GM19452 (cell line): ENCODE data around the gene FAM149B1.
"Not testable (repeated sequence)": the region's sequence is repeated elsewhere in the genome, so short reads cannot be mapped to it uniquely, and the experiment has no call there.

Experiments used
- ATAC-seq: cut with Tn5 transposase; IDR thresholded peaks from one replicate; pipeline ENCODE4 v1.9.1; 2021; ENCODE audit not compliant: unreplicated experiment

FAM149B1 gene

DNA sequence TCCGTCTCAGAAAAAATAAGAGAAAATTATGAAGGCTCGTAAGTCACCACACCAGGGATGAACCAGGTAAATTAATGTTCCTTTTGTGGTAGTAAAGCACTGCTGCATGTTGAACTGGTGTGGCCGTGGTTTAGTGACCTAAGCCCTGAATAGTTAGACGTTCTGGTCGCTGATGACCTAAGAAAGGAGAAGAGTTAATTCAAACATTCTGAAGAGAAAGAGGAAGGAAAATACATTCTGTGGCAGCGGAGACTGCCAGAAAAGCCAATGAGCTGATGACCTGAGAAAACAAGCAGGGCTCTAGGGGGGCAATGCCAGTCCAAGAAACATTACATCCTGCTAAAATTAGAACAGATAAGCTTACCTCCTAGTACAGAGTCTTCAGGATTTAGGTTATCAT, 61.6 kb downstream of the FAM149B1 start:
- no peak for ATAC-seq

DNA sequence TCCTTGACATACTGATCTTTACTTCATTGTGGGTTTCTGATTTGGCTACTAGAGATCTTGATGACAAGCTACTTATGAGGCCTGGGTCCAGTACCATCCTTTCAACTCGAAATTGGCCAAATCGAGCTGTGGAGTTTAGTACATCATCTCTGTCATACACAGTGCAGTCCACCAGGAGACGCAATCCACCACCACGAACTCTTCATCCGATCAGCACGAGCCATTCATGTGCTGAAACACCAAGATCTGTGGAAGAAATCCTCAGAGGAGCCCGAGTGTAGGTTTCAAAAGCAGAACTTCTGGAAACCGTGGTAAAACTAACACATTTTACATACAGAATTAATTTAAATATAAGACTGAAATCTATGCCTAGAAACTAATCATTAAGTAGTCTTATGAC, 65.0 kb downstream of the FAM149B1 start:
- no peak for ATAC-seq

DNA sequence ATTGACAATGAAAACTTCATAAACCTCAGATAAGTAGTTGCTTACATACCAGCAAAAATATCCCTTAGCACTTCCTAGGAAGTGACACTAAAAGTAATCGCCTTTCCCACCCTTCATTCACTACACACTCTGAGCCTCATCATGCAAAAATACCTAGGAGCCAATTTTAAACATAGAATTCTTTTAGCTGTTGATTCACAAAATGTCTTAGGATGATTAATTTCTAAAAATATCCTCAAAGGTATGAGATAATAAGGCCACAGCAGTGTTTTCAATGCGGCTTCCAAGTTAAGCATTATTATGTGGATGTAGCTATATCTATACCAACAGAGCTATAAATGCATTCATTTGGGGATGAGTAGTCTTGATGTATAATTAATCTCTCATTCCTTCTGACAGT, 66.0 kb downstream of the FAM149B1 start:
- no peak for ATAC-seq

DNA sequence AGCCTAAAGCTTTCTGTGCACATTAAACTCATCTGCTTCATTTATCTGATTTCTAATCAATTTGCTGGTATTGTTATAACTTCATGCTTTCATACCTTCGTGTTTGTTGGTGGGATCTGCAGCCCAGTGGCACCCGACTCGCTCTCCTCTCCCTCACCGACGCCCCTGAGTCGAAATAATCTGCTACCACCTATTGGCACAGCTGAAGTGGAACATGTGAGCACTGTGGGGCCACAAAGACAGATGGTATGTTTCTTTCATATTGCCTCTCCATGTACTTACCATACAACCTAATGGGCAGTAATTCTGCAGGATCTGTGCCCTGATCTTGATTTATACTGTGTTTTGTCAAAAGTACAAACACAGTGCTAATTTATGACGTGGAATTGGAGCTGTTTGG, 66.8 kb downstream of the FAM149B1 start:
- ATAC-seq = no peak

DNA sequence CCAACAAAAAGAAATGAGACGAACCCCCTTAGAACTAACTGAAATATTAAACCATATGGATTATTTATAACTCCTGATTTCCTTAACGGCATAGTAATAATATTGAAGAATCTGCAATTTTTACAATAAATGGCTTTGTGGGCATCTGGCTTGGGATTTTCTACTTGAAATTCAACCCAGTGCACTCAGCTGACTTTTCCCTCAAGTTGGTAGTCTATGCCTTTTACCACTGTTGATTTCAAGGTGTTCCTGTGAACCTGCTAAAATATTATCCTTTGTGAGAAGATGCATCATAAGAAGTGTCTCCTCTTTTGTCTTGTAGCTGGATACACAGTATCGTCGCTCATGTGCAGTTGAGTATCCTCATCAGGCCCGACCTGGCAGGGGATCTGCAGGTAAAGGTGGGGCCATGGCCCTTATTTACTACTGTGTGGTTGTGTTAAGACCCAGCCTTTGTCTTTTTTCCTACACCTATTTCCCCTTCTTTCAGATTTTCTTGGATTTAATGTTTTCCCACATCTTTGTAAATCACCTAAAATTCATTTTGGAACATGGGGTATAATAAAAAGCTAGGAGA, 71.2 kb downstream of the FAM149B1 start:
- no peak for ATAC-seq

DNA sequence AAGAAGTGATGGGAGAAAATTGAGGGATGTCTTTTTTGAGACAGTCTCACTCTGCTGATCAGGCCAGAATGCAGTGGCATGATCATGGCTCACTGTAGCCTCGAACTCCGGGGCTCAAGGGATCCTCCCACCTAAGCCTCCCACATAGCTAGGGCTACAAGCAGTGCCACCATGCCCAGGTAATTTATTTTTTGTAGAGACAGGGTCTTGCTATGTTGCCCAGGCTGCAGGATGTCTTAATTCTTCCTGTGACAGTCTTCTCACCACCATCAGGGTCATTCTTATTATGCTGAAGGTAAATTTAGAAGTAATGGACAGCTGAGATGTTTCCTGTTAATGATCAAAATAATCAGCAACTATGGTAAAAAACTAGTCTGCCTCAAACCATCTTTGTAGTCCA, 72.0 kb downstream of the FAM149B1 start:
- ATAC-seq = no peak

DNA sequence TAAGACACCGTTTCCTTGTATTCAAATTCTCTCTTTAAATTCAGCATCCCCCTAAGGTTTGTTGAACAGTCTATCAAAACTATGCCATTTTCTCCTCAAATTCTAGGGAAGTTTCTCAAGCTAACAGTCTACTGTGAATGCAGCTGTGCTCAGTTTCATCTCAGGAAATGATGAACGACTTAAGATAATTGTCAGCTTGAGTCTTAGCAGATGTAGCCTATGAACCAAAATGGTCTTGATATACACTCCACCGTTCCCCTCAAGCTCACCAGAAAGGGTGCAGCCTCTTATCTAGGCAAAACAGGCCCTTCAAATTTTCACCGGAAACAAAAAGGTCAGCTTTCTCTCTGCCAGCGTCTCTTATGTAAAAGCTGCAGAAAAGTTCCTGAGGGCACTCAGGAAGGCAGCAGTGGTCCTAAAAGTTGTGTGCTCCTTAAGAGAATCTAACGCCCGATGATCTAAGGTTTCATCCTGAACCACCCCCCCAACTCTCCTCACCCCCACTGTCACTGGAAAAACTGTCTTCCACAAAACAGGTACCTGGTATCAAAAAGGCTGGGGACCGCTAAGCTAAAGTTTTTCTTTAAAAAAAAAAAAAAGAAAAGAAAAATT, 77.1 kb downstream of the FAM149B1 start:
- no peak for ATAC-seq

DNA sequence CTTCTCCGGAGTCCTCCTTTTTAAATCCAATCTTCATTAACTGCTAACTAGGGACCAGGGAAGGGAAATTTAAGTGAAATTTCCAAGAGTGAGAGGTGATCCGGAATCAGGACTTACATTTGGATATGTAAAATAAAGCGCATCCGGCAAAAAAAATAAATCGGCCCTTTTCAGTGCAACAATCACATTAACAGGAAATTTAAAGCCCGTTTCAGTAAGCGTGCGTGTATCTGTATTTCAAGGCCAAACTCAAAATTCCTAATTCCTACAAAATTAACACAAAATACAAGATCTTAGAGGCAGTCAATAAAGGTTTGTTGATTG, 78.4 kb downstream of the FAM149B1 start:
- no peak for ATAC-seq

DNA sequence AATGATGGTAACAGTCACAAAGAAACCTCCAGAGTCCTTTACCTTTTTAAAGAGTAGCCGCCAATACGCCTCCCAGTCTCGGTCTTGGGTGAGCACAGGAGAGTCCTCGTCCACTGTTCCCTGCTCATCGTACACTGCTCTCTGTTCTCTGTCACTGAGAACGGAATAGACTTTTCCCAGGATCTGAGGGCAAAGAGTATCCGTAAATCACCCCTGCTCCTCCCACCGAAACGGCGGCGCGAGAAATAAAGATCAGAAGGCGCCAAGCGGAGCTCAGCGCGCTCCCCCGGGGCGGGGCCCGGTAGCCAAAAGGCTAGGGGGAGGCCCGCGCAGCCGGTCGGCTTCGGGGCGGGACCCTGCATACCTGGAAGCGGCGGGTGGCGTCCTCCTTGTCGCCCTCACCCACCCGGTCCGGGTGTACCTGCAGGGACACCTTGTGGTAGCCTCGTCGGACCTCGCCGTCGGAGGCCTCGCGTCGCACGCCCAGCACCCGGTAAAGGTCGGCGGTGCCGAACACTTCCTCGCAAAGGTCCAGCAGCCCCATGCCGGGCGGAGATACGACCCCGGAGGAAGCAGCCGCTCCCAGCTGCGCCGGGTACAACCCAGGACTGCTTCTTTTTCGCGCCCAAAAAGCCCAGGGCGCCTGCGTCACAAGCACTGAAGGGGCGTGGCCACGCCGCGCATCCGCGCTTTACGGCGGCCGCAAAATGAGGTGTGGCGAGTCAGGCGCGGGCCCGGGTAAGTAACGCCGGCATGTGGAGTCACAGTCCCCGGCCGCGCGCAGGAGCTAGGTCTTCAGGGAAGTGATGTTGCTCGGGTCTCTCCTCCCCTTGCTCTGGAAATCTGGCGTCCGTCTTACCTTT, 79.0 kb downstream of the FAM149B1 start, which contains the start of gene DNAJC9:
Gene DNAJC9 (minus strand): TSS at position 610 of the 863 bp plus-strand sequence. CDS start 66 bp downstream, at position 544.
- peak; percentile 73 for ATAC-seq

DNA sequence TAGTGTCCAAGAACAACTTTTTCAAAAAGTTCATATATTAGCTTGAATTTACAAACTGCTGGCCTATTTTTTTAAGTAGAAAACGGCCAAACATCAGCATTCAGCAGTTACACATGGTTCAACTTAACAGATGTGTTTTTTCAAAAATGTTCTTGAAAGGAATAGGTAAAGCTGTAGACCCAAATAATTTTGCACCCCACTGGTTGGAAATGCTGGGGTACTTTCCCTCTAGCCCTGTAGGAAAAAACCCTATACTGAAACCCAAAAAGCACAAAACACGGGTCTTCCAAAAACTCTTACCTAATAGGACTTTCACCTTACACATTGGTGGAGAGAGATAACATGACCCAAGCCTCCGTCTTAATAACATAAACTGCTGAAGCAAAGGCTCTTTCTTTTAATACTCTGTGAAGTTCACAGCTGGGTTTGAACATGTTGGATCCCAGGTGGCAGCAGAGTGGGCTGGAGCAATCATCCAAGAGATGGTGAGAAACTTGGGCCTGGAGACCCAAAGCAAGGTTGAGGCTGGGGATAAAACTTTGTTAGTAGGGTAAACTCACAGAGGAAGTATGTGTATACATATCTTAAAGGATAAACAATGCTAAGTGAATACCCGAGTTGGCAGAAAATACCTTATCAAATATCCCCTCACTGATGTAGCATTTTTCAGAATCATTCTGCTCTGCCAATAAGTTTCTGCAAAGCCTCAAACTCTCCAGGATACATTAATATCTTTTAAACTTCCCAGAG, 79.8 kb downstream of the FAM149B1 start:
- no peak for ATAC-seq

DNA sequence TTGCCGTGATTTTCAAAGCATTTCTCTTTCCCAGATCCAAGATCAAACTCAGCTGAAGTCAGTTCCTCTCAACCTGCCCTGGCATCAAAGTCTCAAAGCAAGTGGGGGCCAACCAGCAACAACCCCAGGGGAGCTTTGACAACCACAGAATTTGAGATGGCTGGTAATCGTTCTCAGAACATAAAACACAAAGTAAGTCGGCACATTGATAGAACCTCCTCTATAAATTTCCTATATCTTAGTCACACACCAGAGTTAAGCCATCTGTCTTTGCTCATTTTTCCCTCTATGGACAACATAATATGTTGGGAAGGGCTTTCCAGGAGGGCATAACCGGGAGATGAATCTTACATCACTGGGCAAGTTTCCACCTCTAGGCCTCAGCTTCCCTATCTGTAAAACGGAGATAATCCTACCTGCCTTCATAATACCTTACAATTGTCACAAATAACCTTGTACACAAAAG, 80.4 kb downstream of the FAM149B1 start:
- no peak for ATAC-seq

DNA sequence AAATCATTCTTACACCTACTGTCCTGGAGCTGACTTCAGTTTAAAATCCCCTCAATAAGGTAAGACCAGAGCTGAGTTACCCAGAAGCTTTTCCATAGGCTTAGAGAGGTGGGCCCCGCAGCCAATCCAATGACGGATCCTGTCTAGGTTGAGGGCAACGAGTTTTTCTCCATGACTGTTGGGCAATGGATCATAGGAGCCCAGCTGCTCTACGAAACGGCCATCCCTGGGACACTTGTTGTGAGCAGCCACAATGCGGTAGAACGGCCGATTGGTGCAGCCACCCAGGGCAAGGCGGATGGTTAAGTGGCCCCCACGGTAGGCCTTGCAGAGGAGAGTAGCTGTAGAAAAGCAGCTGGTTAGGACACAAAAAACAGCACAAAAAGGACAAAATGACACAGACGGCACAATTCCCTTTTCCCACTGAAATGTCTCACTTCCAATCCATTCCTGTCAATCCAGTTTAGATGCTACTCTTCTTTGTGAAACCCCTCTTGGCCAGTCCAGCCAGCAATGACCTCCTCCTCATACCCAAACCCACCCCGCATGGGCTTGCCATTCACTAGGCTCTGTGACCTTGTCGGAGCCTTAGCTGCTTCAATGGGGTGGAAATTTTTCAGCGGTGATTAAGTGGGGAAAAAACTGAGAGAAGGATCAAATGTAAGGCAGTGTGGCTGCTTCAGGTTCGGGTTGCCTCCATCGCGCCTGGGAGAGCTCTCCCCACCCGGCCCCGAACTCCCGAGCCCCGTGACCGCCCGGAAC, 83.9 kb downstream of the FAM149B1 start:
- peak; percentile 48 for ATAC-seq

DNA sequence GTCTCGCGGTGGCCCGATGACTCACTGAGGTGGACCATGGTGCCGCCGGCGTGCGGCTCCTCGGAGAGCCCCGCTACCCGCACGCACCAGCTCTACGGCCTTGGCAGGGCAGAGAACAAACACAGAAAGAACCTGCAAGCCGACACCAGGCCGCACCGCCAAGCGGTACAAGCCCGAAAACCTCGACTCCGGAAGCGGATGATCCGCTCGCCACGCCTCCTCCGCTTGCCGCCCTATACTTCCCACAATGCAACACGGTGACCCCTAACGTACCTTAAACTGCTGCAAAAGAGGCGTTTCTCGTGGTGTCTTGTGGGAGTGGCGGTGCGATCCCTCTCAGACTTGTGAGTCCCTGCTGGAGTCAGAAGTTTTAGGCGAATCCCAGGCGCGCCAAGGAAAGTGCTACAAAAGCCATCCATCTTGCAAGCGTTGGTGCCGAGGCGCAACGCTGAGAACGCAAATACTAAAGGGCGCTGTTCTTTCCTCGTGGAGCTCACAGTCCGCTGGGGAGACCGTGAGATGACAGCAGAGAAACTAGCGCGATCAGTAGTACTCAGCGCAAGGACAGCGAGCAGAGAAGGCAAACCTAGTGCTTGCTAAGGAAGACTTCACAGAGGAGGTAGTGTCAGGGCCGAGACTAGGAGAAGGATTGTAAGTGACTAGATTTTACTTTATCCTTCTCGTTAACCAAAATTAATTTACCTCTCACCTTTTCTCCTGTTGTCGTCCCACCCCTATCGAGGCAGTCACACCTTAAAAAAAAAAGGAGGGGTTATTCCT, 84.7 kb downstream of the FAM149B1 start, which contains the start of gene MRPS16:
Gene MRPS16 (minus strand): TSS at position 200 of the 780 bp plus-strand sequence. CDS start 162 bp downstream, at position 38.
- peak; percentile 77 for ATAC-seq

DNA sequence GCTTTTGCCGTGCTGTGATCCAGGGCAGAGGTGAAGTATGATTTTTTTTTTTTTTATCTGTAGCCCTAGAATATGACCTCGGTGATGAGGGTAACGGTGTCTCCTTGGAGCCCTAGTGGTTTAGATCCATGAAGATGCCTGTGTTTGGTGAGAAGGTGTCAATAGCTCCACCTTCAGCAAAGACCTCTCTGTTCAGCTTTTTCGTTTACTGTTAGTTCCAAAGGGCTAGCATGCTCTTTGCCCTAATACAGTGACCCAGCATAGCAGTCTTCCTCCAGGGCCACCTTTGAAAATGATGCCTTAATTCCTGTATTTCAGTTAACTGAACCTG, 85.3 kb downstream of the FAM149B1 start:
- no peak for ATAC-seq

DNA sequence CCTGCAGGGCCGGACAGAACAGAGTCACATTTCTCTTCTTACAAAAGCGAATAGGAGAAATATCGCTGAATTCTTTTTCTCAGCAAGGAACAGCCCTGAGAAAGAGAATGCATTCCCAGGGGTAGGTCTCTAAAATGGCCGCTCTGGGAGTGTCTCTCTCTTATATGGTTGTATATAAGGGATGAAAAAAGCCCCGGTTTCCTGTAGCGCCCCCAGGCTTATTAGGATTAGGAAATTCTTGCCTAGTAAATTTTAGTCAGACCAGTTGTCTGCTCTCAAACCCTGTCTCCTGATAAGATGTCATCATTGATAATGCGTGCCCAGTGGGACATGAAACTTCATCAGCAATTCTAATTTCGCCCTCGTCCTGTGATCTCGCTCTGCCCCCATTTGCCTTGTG, 90.7 kb downstream of the FAM149B1 start:
- not testable (repeated sequence) for ATAC-seq

DNA sequence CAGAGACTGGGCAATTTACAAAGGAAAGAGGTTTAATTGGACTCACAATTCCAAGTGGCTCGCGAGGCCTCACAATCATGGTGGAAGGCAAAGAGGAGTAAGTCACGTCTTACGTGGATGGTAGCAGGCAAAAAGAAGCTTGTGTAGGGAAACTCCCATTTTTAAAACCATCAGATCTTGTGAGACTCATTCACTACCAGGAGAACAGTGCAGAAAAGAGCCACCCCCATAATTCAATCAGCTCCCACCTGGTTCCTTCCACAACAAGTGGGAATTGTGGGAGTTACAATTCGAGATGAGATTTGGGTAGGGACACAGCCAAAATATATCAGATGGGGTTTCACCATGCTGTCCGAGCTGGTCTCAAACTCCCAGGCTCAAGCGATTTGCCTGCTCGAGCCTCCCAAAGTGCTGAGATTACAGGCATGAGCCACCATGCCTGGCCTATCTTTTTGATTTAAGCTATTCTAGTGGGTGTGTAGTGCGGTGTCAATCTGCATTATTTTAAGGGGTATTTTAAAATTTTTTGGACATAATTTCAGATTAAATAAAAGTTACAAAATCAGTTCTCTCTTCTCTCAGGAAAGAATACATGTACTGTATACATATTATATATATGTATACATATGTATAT, 93.6 kb downstream of the FAM149B1 start:
- ATAC-seq = no peak

DNA sequence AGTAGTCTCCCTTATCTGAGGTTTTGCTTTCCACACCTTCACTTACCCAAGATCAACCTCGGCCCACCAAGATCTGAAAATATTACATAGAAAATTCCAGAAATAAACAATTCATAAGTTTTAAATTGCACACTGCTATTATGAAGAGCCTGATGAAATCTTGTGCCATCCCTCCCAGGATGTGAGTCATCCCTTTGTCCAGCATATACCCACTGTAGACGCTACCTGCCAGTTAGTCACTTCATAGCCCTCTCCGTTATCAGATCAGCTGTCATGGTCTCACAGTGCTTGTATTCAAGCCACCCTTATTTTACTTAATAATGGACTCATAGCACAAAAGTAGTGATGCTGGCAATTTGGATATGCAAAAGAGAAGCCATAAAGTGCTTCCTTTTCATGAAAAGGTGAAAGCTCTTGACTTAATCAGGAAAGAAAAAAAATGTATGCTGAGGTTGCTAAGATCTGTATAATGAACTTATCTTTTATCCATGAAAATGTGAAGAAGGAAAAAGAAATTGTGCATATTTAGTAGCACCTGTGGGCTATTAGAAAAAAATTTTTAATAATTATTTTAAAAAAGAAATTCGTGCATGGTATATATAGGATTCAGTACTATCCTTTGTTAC, 94.3 kb downstream of the FAM149B1 start:
- no peak for ATAC-seq

DNA sequence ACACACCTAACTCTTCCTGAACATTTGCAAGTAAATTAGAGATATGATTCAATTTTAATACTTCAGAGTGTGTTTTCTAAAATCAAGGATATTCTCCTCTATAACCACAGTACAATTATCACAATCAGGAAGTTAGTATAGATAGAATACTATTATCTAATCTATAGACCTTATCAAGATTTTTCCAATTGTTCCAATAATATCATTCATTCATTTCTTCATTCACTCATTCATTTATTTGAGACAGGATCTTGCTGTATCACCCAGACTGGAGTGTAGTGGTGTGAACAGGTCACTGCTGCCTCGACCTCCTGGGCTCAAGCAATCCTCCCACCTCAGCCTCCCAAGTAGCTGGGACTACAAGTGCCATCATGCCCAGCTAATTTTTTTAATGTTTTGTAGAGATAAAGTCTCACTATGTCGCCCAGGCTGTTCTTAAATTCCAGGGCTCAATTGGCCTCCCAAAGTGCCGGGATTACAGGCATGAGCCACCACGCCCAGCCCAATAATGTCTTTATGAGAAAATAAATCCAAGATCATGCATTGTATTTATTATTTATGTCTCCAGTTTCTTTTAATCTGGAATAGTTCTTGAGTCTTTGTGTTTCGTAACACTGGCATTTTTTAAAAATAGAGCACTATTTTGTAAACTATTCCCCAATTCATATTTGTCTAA, 95.1 kb downstream of the FAM149B1 start:
- no peak for ATAC-seq
